H1 (cell line): ENCODE data around the gene PAQR4. TPM values are rescaled to one million over a fixed set of nuclear protein-coding genes. Genes with fewer than 3 reads are reported as not detected.

Experiments
- ASH2L ChIP-seq: fragments of 200-600, 300-600 bp; sonication (generic); IDR thresholded peaks from one replicate; pipeline ENCODE4 v1.7.1; 2017; ENCODE audit warnings: low read length
- CBX5 ChIP-seq: fragments of 300-800, 300-1000 bp; sonication (generic); IDR thresholded peaks from 2 replicates; pipeline ENCODE4 v1.7.1; 2016; ENCODE audit warnings: antibody characterized with exemption, low read length, low read depth
- CBX8 ChIP-seq: fragments of 300-800, 300-1000 bp; sonication (generic); IDR thresholded peaks from 2 replicates; pipeline ENCODE4 v1.7.1; 2016; ENCODE audit warnings: low read depth, low read length, borderline replicate concordance
- CREB1 ChIP-seq: IDR thresholded peaks from 2 replicates; pipeline ENCODE4 v1.6.1; 2012; ENCODE audit warnings: inconsistent platforms
- EGR1 ChIP-seq: IDR thresholded peaks from 2 replicates; pipeline ENCODE4 v1.6.1; 2011; ENCODE audit warnings: low read depth, low read length, borderline replicate concordance
- EZH2 ChIP-seq: fragments of 200-600 bp; sonication (generic); IDR thresholded peaks from 2 replicates; pipeline ENCODE4 v1.7.1; 2012; ENCODE audit warnings: low read depth, mild to moderate bottlenecking, moderate library complexity, low read length, inconsistent platforms; ENCODE audit not compliant: severe bottlenecking
- GTF2F1 ChIP-seq: IDR thresholded peaks from 2 replicates; pipeline ENCODE4 v1.6.1; 2012; ENCODE audit warnings: low read depth, low read length, improper control_type of control experiment, borderline replicate concordance
- NANOG ChIP-seq: IDR thresholded peaks from 2 replicates; pipeline ENCODE4 v1.6.1; 2011; ENCODE audit warnings: low read length, low read depth, mild to moderate bottlenecking, inconsistent platforms; ENCODE audit not compliant: insufficient read depth, poor library complexity, severe bottlenecking
- POLR2A ChIP-seq, 2 experiments: IDR thresholded peaks; 1 replicate in 1 of 2; 2 replicates in 1 of 2; pipeline ENCODE4 v1.6.1; 2011; ENCODE audit warnings: low read depth in 2 of 2, low read length in 2 of 2, mild to moderate bottlenecking in 2 of 2; ENCODE audit errors: control extremely low read depth in 1 of 2
- POU5F1 ChIP-seq: IDR thresholded peaks from 2 replicates; pipeline ENCODE4 v1.6.1; 2011; ENCODE audit warnings: low read depth, mild to moderate bottlenecking, low read length, moderate library complexity
- SP4 ChIP-seq: IDR thresholded peaks from 2 replicates; pipeline ENCODE4 v1.6.1; 2012; ENCODE audit warnings: low read length, inconsistent platforms
- TAF1 ChIP-seq: IDR thresholded peaks from 2 replicates; pipeline ENCODE4 v1.6.1; 2011; ENCODE audit warnings: mild to moderate bottlenecking, low read depth, low read length
- polyA plus RNA-seq, 7 experiments: library from polyadenylated mRNA; depleted of rRNA in 3 of 7; stranded (reverse) in 5 of 7; unstranded in 2 of 7; fragments of >200 nt in 5 of 7; fragments of 200-250 nt in 2 of 7; gene quantifications; 1 replicate in 5 of 7; 2 replicates in 1 of 7; 4 replicates in 1 of 7; pipeline versions ENCODE4 v1.2.1 to v1.2.3, GENCODE V29; 2011 to 2013; ENCODE audit warnings: missing spikeins in 2 of 7, mixed read lengths in 2 of 7
- total RNA-seq: library from RNA; stranded (reverse); fragmentation: NEBNext Ultra II Directional; extraction: Animal tissue kit (Norgen Biotek cat#: 25700); gene quantifications from 2 replicates; pipeline ENCODE4 v1.2.1, GENCODE V29; 2021
- TF ChIP-seq, protein P1 (sequence below): IDR thresholded peaks from 2 replicates; pipeline ENCODE4 v1.6.1; 2012; ENCODE audit warnings: low read length, inconsistent platforms
- TF ChIP-seq, protein P2 (sequence below): IDR thresholded peaks from 2 replicates; pipeline ENCODE4 v1.6.1; 2011; ENCODE audit warnings: low read length, improper control_type of control experiment

PAQR4 gene
- total and polyA plus RNA-seq, 2 of the 8 experiments (the other 6 are each of a cell fraction or from before 2014, with no cell fraction given) = 28.2 to 34.6 TPM

DNA sequence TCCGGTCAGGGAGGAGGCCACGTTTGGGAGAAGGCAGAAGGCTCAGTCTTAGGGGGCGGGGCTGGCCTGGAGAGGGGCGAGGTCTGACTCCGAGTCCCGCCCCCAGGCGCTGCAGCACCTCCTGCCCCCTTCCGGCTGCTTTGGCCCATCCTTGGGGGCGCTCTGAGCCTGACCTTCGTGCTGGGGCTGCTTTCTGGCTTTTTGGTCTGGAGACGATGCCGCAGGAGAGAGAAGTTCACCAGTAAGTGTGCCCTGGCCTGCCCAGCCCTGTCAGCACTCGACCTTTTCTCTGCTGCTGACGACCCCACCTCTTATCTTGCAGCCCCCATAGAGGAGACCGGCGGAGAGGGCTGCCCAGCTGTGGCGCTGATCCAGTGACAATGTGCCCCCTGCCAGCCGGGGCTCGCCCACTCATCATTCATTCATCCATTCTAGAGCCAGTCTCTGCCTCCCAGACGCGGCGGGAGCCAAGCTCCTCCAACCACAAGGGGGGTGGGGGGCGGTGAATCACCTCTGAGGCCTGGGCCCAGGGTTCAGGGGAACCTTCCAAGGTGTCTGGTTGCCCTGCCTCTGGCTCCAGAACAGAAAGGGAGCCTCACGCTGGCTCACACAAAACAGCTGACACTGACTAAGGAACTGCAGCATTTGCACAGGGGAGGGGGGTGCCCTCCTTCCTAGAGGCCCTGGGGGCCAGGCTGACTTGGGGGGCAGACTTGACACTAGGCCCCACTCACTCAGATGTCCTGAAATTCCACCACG is 52.5 kb downstream of the PAQR4 start (continued):
- TF ChIP-seq SP4 = 0 out of 2 replicates have a peak, but pooled peaks have one; percentile 18
- no peak for TF ChIP-seq NANOG
- no peak for TF ChIP-seq EZH2
- TF ChIP-seq ASH2L = peak; percentile 56
- peak; percentile 40; the same call in 1 of the 2 replicates for TF ChIP-seq TAF1
- no peak for TF ChIP-seq CBX8
- TF ChIP-seq EGR1 = peak; percentile 50; the same call in 1 of the 2 replicates
- 0 out of 2 replicates have a peak, but pooled peaks have one; percentile 12 for TF ChIP-seq CREB1
- TF ChIP-seq, protein P1, sequence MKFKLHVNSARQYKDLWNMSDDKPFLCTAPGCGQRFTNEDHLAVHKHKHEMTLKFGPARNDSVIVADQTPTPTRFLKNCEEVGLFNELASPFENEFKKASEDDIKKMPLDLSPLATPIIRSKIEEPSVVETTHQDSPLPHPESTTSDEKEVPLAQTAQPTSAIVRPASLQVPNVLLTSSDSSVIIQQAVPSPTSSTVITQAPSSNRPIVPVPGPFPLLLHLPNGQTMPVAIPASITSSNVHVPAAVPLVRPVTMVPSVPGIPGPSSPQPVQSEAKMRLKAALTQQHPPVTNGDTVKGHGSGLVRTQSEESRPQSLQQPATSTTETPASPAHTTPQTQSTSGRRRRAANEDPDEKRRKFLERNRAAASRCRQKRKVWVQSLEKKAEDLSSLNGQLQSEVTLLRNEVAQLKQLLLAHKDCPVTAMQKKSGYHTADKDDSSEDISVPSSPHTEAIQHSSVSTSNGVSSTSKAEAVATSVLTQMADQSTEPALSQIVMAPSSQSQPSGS = peak; percentile 68; the same call in 1 of the 2 replicates
- no peak for TF ChIP-seq CBX5
- no peak for TF ChIP-seq GTF2F1
- peak in 1 of 2 experiments; percentile 76; a peak in 1 of 3 replicates for TF ChIP-seq POLR2A (IDR thresholded peaks at IDR 0.05; ENCODE audit: control extremely low read depth in 1 of 2, low read depth in 2 of 2, low read length in 2 of 2)
- no peak for TF ChIP-seq POU5F1
- TF ChIP-seq, protein P2, sequence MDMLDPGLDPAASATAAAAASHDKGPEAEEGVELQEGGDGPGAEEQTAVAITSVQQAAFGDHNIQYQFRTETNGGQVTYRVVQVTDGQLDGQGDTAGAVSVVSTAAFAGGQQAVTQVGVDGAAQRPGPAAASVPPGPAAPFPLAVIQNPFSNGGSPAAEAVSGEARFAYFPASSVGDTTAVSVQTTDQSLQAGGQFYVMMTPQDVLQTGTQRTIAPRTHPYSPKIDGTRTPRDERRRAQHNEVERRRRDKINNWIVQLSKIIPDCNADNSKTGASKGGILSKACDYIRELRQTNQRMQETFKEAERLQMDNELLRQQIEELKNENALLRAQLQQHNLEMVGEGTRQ = no peak
